ENCODE measurements around the gene IMPDH1.

The IMPDH1 gene

GRCh38 chr7:128421384-128421783 lies 11.6 kb upstream of the IMPDH1 start:
- Mint-ChIP-seq H3K27ac (no peak overlapping the region), H3K36me3 (no peaks in the 10 kb centered on the region), H3K9me3 (no peaks in the 10 kb centered on the region), H3K27me3 (no peaks in the 10 kb centered on the region), H3K4me3 (no peak overlapping the region), H3K4me1 (no peaks in the 10 kb centered on the region)
- no peak for ATAC-seq

- Mint-ChIP-seq H3K36me3 (no peaks in the 10 kb centered on the region), H3K9me3 (no peaks in the 10 kb centered on the region), H3K4me1 (no peaks in the 10 kb centered on the region), H3K4me3 (no peak overlapping the region), H3K27me3 (no peaks in the 10 kb centered on the region), H3K27ac (no peak overlapping the region)
- ATAC-seq, result no peak
These were observed 11.0 kb upstream of the IMPDH1 start for GRCh38 chr7:128420773-128421172.

DNA sequence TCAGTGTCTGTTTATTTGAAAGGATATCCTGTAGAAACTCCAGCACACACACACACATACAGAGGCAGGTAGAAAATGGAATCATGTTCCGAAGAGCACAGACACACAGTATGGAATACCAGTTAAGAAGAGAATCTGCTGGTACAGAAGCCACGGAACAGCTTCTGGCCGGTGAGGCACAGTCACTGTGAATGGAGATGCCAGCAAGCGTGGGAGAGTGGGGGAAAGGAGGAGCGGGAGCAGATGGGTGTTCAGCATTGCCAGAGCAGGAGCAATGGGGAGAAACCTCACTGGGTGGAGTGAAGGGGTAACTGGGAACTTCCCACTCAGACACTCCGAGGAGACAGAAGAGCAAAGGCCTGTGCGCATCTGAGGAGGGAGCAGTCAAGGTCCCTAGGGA lies 9.5 kb upstream of the IMPDH1 start:
- H3K4me1 Mint-ChIP-seq, result no peaks in the 10 kb centered on the region
- H3K9me3 Mint-ChIP-seq, result no peaks in the 10 kb centered on the region
- H3K36me3 Mint-ChIP-seq, result no peaks in the 10 kb centered on the region
- H3K27me3 Mint-ChIP-seq, result no peaks in the 10 kb centered on the region
- H3K27ac Mint-ChIP-seq, result no peak overlapping the region
- no peak for ATAC-seq
- H3K4me3 Mint-ChIP-seq, result no peak overlapping the region

GRCh38 chr7:128417071-128417470 lies 7.3 kb upstream of the IMPDH1 start:
- H3K4me1 Mint-ChIP-seq, result no peaks in the 10 kb centered on the region
- H3K36me3 Mint-ChIP-seq, result no peaks in the 10 kb centered on the region
- no peaks in the 10 kb centered on the region for H3K27me3 Mint-ChIP-seq
- no peaks in the 10 kb centered on the region for H3K9me3 Mint-ChIP-seq
- ATAC-seq, result no peak
- H3K27ac Mint-ChIP-seq, result no peak overlapping the region
- no peak overlapping the region for H3K4me3 Mint-ChIP-seq

GRCh38 chr7:128415217-128415785 lies 5.5 kb upstream of the IMPDH1 start:
- H3K9me3 Mint-ChIP-seq, result no peaks in the 10 kb centered on the region
- peaks cover 2% of the 10 kb centered on the region for H3K4me1 Mint-ChIP-seq
- no peak overlapping the region for H3K27ac Mint-ChIP-seq
- H3K36me3 Mint-ChIP-seq, result no peaks in the 10 kb centered on the region
- ATAC-seq, result no peak
- H3K4me3 Mint-ChIP-seq, result no peak overlapping the region
- no peaks in the 10 kb centered on the region for H3K27me3 Mint-ChIP-seq

DNA sequence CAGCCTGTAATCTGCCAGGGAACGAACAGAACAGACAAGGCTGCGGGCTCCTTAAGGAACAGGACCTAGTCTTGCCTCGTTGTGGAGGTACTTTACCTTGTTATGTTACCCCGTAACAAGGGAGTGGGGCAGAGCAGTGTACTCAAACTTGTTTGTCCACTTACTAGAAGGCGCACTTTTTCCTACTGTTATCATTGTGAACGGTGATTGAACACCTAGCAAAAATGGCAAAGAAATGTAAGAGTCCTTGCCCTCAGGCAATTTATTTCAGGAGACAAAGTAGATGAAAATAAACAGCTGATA lies 620 bp upstream of the IMPDH1 start:
- H3K4me3 Mint-ChIP-seq, result peak overlapping the region; percentile 93
- H3K4me1 Mint-ChIP-seq, result peaks cover 36% of the 10 kb centered on the region
- peak overlapping the region; percentile 75 for H3K27ac Mint-ChIP-seq
- ATAC-seq, result no peak
- H3K36me3 Mint-ChIP-seq, result no peaks in the 10 kb centered on the region
- H3K9me3 Mint-ChIP-seq, result no peaks in the 10 kb centered on the region
- H3K27me3 Mint-ChIP-seq, result no peaks in the 10 kb centered on the region

DNA sequence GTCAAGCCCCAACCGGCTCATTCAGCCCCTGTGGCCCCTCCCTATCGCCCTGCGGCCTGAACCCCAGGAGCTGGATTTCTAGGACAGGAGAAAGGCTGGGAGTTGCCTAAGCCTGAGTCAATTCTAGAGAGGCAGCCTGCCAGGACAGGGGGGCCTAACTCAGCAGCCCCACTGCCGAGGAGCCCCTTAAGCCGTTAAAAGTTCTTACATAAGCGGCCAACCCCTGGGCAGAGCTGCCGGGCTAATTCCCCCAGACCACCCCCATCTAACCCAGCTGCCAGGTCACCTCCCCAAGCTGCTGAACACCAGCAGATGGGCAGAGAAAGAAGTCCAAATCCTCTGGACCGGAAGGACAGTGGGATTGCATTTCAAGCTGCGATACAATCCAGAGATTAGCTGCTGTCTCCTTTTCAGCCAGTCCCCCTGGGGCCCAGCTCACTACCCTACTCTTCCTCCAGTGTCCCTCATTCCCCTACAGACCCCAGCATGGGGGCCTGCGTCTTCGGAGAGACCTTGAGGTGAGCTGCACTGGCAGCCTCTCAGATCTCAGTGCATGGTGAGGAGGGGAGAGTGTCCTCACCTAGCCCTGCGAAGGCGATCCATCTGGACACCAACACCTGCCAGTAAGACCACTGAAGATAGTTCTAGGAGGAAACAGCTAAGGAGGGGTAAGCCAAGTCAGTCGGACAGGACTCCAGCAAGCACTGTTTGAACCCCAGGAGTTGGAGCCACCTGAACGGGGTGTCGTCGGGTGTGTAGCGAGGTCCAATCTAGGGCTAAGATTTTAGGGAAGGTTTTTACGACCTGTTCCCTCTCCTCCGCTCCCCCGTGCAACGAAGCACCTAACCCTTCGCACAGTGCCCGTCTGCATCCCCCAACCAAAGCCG lies 830 bp downstream of the IMPDH1 start:
- Mint-ChIP-seq H3K27me3 (no peaks in the 10 kb centered on the region), H3K27ac (peak overlapping the region; percentile 75), H3K9me3 (no peaks in the 10 kb centered on the region), H3K36me3 (no peaks in the 10 kb centered on the region), H3K4me3 (peak overlapping the region; percentile 93), H3K4me1 (peaks cover 49% of the 10 kb centered on the region)
- ATAC-seq, result no peak

GRCh38 chr7:128407751-128408708 lies 1.8 kb downstream of the IMPDH1 start:
- no peaks in the 10 kb centered on the region for H3K27me3 Mint-ChIP-seq
- H3K4me3 Mint-ChIP-seq, result peak overlapping the region; percentile 93
- H3K4me1 Mint-ChIP-seq, result peaks cover 57% of the 10 kb centered on the region
- H3K27ac Mint-ChIP-seq, result peak overlapping the region; percentile 9
- H3K36me3 Mint-ChIP-seq, result peaks cover 7% of the 10 kb centered on the region
- no peak for ATAC-seq
- no peaks in the 10 kb centered on the region for H3K9me3 Mint-ChIP-seq

GRCh38 chr7:128407233-128407589 lies 2.6 kb downstream of the IMPDH1 start:
- H3K27me3 Mint-ChIP-seq, result no peaks in the 10 kb centered on the region
- H3K4me3 Mint-ChIP-seq, result no peak overlapping the region
- peak overlapping the region; percentile 79 for H3K27ac Mint-ChIP-seq
- no peak for ATAC-seq
- no peaks in the 10 kb centered on the region for H3K9me3 Mint-ChIP-seq
- peaks cover 7% of the 10 kb centered on the region for H3K36me3 Mint-ChIP-seq
- peaks cover 57% of the 10 kb centered on the region for H3K4me1 Mint-ChIP-seq

DNA sequence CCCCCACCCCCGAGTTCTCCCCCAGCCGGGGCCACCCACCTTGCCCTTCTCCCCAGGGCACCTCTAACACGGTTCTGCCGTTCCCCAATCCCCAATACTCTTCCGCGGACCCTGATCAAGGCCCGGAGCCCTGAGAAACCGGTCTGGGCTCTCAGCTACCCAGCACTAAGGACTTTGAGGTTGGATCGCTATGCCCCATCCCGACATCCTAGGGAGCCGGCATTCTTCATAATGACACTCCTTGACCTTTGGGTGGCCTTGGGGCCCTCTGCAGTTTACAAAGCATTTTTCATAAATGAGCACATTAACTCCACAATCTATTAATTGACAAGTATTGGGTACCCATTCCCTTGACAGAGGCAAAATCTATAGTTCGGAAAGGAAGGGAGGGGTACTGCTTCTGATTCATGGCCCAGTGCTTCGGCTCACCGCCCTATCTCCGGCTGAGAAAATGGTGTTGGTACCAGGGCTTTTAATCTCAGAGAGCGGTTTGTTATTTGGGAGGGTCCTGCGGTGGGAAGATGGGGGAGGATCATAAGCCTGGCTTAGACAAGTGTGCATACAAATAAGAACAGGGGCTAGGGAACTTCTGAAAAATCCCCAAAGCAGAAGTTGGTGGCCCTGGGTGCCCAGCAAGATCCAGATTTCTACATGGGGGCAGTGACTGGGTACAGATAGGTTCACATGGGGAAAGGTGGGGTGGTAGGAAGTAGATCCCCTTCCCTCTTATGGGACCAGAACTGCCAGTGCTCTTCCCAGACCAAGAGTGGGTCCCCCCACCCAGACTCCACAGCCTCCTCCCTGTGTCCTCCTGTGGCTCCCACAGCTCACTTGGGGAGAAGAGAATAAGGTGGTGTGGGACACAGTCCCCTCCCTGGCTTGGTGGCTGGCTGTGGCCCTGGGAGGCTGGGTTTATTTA lies 3.2 kb downstream of the IMPDH1 start:
- peak overlapping the region; percentile 79 for H3K27ac Mint-ChIP-seq
- H3K4me3 Mint-ChIP-seq, result peak overlapping the region; percentile 88
- peaks cover 9% of the 10 kb centered on the region for H3K36me3 Mint-ChIP-seq
- H3K4me1 Mint-ChIP-seq, result peaks cover 57% of the 10 kb centered on the region
- H3K27me3 Mint-ChIP-seq, result no peaks in the 10 kb centered on the region
- no peak for ATAC-seq
- H3K9me3 Mint-ChIP-seq, result no peaks in the 10 kb centered on the region

GRCh38 chr7:128405471-128406313 lies 4.1 kb downstream of the IMPDH1 start:
- no peaks in the 10 kb centered on the region for H3K27me3 Mint-ChIP-seq
- peak overlapping the region; percentile 79 for H3K27ac Mint-ChIP-seq
- peak overlapping the region; percentile 88 for H3K4me3 Mint-ChIP-seq
- peaks cover 18% of the 10 kb centered on the region for H3K36me3 Mint-ChIP-seq
- peaks cover 57% of the 10 kb centered on the region for H3K4me1 Mint-ChIP-seq
- H3K9me3 Mint-ChIP-seq, result no peaks in the 10 kb centered on the region
- ATAC-seq, result peak; percentile 16

GRCh38 chr7:128404886-128405470 lies 4.8 kb downstream of the IMPDH1 start:
- peak overlapping the region; percentile 73 for H3K27ac Mint-ChIP-seq
- no peak for ATAC-seq
- H3K9me3 Mint-ChIP-seq, result no peaks in the 10 kb centered on the region
- H3K27me3 Mint-ChIP-seq, result no peaks in the 10 kb centered on the region
- peaks cover 25% of the 10 kb centered on the region for H3K36me3 Mint-ChIP-seq
- peaks cover 52% of the 10 kb centered on the region for H3K4me1 Mint-ChIP-seq
- peak overlapping the region; percentile 78 for H3K4me3 Mint-ChIP-seq

GRCh38 chr7:128404143-128404681 lies 5.6 kb downstream of the IMPDH1 start:
- no peak for ATAC-seq
- peaks cover 30% of the 10 kb centered on the region for H3K36me3 Mint-ChIP-seq
- no peaks in the 10 kb centered on the region for H3K9me3 Mint-ChIP-seq
- H3K27ac Mint-ChIP-seq, result peak overlapping the region; percentile 73
- H3K4me1 Mint-ChIP-seq, result peaks cover 50% of the 10 kb centered on the region
- H3K4me3 Mint-ChIP-seq, result peak overlapping the region; percentile 72
- no peaks in the 10 kb centered on the region for H3K27me3 Mint-ChIP-seq

Measured in stimulated activated memory B cell treated with anti-CD40 and anti-IgM and Interleukin-4, amounts not matched to agents 10 μg/mL and 1 μg/mL and 100 μg/mL, for 72 hours (primary cell).